K562 (cell line): ENCODE data around the gene ABL1. TPM values are rescaled to one million over a fixed set of nuclear protein-coding genes. Genes with fewer than 3 reads are reported as not detected.

ENCODE experiments used
- ATAC-seq: fragments of 200-7000 bp; cut with Tn5 transposase; 3 replicates; pipeline ENCODE4 v1.9.1; 2020; ENCODE audit warnings: moderate library complexity
- BruUV-seq: library from RNA; stranded (reverse); fragments of 400-500 nt; replicated peaks from 2 replicates; lab custom pipeline; 2021; lab: Mats Ljungman, UMichigan
- CTCF ChIA-PET: fragments of 300-600 bp; formaldehyde crosslinking; extraction: SDS; loops from one replicate; lab custom pipeline; 2021; ENCODE audit warnings: low intra/inter-chr PET ratio; lab: Yijun Ruan, JAX
- POLR2A ChIA-PET: fragments of 300-600, 350-650 bp; sonication (Branson Sonifier 250); formaldehyde crosslinking; extraction: SDS; loops from one replicate; lab custom pipeline; 2021; ENCODE audit warnings: antibody characterized with exemption, inconsistent platforms; lab: Yijun Ruan, JAX
- DNase-seq, 4 experiments: peaks; one replicate each; pipeline versions ENCODE4 v3.0.0 to v3.0.0-alpha.2; 2011 to 2018; ENCODE audit warnings: low spot score in 3 of 4, mixed read lengths in 3 of 4; ENCODE audit errors: extremely low read depth in 1 of 4
- FAIRE-seq: peaks from 2 replicates; lab custom pipeline; 2011; peaks lifted over from hg19 to GRCh38; lab: Jason Lieb, UNC
- H2AFZ ChIP-seq: 2 replicates; pipeline ENCODE4 v1.6.0; 2011; ENCODE audit warnings: low read depth, low read length, control low read depth, inconsistent platforms
- H3K27ac ChIP-seq: fragments of 200-600 bp; 3 replicates; pipeline ENCODE4 v1.8.0; 2011; ENCODE audit warnings: low read depth, mild to moderate bottlenecking, control low read depth, inconsistent platforms, low read length, moderate library complexity, mixed read lengths; ENCODE audit errors: extremely low read depth
- H3K27me3 ChIP-seq, 2 experiments: fragments of 300-600 bp in 1 of 2; 2 replicates in 1 of 2; 3 replicates in 1 of 2; pipeline versions ENCODE4 v1.6.0 to v1.8.0; 2011; ENCODE audit warnings: inconsistent platforms in 2 of 2, low read length in 2 of 2, mild to moderate bottlenecking in 1 of 2, mixed read lengths in 1 of 2, moderate library complexity in 1 of 2; ENCODE audit not compliant: control insufficient read depth in 2 of 2, insufficient read depth in 2 of 2
- H3K36me3 ChIP-seq: fragments of 300-600 bp; 3 replicates; pipeline ENCODE4 v1.8.0; 2011; ENCODE audit warnings: mild to moderate bottlenecking, low read length, inconsistent platforms; ENCODE audit not compliant: control insufficient read depth, insufficient read depth
- H3K4me1 ChIP-seq, 2 experiments: fragments of 200-600 bp in 1 of 2; replicated peaks in 1 of 2; 2 replicates in 1 of 2; 3 replicates in 1 of 2; pipeline versions ENCODE4 v1.5.1 to v1.8.0; 2011; ENCODE audit warnings: inconsistent platforms in 2 of 2, low read length in 2 of 2, mild to moderate bottlenecking in 1 of 2, mixed read lengths in 1 of 2, moderate library complexity in 1 of 2; ENCODE audit not compliant: control insufficient read depth in 2 of 2, insufficient read depth in 2 of 2
- H3K4me2 ChIP-seq: 2 replicates; pipeline ENCODE4 v1.6.1; 2011; ENCODE audit warnings: low read length, control low read depth, inconsistent platforms, mixed read lengths; ENCODE audit not compliant: insufficient read depth
- H3K4me3 ChIP-seq: fragments of 200-600 bp; sonication (generic), shearing (Covaris generic); 2 replicates; pipeline ENCODE4 v1.5.1; 2016; ENCODE audit warnings: control low read depth, inconsistent platforms
- H3K79me2 ChIP-seq: fragments of 200-600 bp; 3 replicates; pipeline ENCODE4 v1.8.0; 2011; ENCODE audit warnings: low read length, inconsistent platforms; ENCODE audit not compliant: control insufficient read depth, insufficient read depth
- H3K9ac ChIP-seq, 2 experiments: 2 replicates each; pipeline versions ENCODE4 v1.6.0 to v1.6.1; 2011; ENCODE audit warnings: low read depth in 2 of 2, low read length in 2 of 2, control low read depth in 1 of 2, inconsistent platforms in 1 of 2, mild to moderate bottlenecking in 1 of 2, mixed read lengths in 1 of 2; ENCODE audit not compliant: insufficient read depth in 1 of 2
- H3K9me1 ChIP-seq: one replicate; pipeline ENCODE4 v1.6.0; 2011; ENCODE audit warnings: inconsistent platforms, mild to moderate bottlenecking, low read length, moderate library complexity; ENCODE audit not compliant: control insufficient read depth, insufficient read depth
- H3K9me3 ChIP-seq: replicated peaks from 2 replicates; pipeline ENCODE4 v1.5.1; 2011; ENCODE audit warnings: low read depth, low read length, inconsistent platforms; ENCODE audit not compliant: control insufficient read depth, insufficient read depth
- H4K20me1 ChIP-seq: replicated peaks from 2 replicates; pipeline ENCODE4 v1.6.1; 2011; ENCODE audit warnings: low read length, inconsistent platforms, mixed read lengths; ENCODE audit not compliant: control insufficient read depth, insufficient read depth
- ARHGAP35 ChIP-seq: fragments of 450-650 bp; IDR thresholded peaks from 2 replicates; pipeline ENCODE4 v1.6.1; 2018; ENCODE audit not compliant: partially characterized antibody
- WGBS: fragments of 100-300 bp; shearing (Covaris generic); methylation state at CpG from one replicate; pipeline ENCODE4 v1.1.6; 2016; ENCODE audit warnings: low coverage, mixed read lengths; ENCODE audit not compliant: insufficient coverage; ENCODE audit errors: missing lambda C conversion rate; 5-methylcytosine and 5-hydroxymethylcytosine counted together
- in situ Hi-C: fragments of 300-500 bp; cut with MboI; formaldehyde crosslinking; loops from 4 replicates; pipeline ENCODE4 v1.15.0; 2018; ENCODE audit warnings: inconsistent platforms, mixed read lengths
- intact Hi-C: fragments of 100-400 bp; cut with micrococcal nuclease; formaldehyde crosslinking; loops from 2 replicates; pipeline ENCODE4 v1.14.2; 2022
- polyA plus RNA-seq, 8 experiments: library from polyadenylated mRNA; depleted of rRNA in 4 of 8; stranded (reverse) in 5 of 8; unstranded in 3 of 8; fragments of >200 nt; fragmentation: Nextera tagmentation in 2 of 8; fragmentation: Illumina TruSeq in 1 of 8; extraction: Ambion mirVana in 2 of 8; extraction: Trizol in 1 of 8; gene quantifications; 2 replicates each; pipeline versions ENCODE4 v1.2.1 to v1.2.3, GENCODE V29; 2011 to 2014; ENCODE audit warnings: inconsistent platforms in 1 of 8, missing spikeins in 1 of 8
- total RNA-seq, 7 experiments: library from RNA; depleted of rRNA in 6 of 7; stranded (reverse); fragments of >200 nt in 6 of 7; fragmentation: Illumina TruSeq in 2 of 7; extraction: Trizol in 2 of 7; gene quantifications; 2 replicates each; pipeline versions ENCODE4 v1.2.1 to v1.2.3, GENCODE V29; 2011 to 2021; ENCODE audit warnings: low replicate concordance in 1 of 7
- TF ChIP-seq, protein P1 (sequence below): sonication (generic); formaldehyde crosslinking; IDR thresholded peaks from 2 replicates; pipeline ENCODE4 v1.8.1; 2023; ENCODE audit warnings: mild to moderate bottlenecking, missing genetic modification reagents
- TF ChIP-seq, protein P2 (sequence below), 2 experiments: fragments of 450-650 bp in 1 of 2; sonication (generic) in 1 of 2; formaldehyde crosslinking in 1 of 2; IDR thresholded peaks in 1 of 2; conservative IDR thresholded peaks in 1 of 2; 2 replicates each; pipeline versions ENCODE4 v1.6.1 to v1.8.1; 2016 to 2023; ENCODE audit warnings: mild to moderate bottlenecking in 2 of 2, moderate library complexity in 2 of 2, inconsistent platforms in 1 of 2, missing genetic modification reagents in 1 of 2
- TF ChIP-seq, protein P3 (sequence below): sonication (generic); formaldehyde crosslinking; IDR thresholded peaks from 2 replicates; pipeline ENCODE4 v1.8.1; 2022; ENCODE audit warnings: missing genetic modification reagents

ABL1 gene
- total and polyA plus RNA-seq, 9 of the 15 experiments (the other 6 are each of a cell fraction or from before 2014, with no cell fraction given): 1.5 to 130 (median 37.8) TPM

DNA sequence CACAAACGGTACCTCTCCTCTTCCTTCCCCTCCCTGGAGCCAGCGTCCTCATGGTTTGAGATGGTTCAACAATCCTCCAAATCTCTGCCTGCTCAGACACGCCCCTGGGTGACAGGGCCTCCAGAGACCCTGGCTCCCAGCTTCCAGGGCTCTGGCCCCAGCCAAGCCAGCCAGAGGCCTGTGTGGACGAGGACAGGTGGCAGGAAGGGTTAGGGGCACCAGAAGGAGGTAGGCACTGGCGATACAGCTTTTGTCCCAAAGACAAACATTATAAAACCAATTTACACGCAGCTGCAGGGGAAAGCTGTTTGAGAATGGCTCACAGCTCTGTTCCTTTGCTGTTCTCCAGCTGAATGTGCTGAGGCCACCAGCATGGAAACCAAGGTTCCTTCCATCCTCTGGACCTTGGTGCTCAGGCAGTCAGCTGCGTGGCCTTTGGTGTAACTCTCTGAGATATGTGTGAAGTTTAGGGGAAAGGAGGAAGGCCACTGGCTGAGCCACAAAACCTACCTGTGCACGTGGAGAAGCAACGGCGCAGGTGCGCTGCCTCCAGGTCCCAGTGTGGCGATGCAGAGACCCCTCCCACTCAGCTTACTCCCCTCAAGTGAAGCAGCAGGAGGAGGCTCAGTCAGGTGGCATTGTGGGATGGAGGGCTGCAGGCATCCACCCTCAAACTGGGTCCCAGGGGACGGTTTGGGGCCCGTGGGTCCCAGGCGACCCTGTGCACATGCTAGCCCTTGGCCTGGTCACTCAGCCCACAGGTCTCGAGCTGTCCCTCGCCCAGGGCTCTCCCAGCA is 65.8 kb downstream of the ABL1 start:
- ATAC-seq: no peak
- TF ChIP-seq ARHGAP35: no peak
- TF ChIP-seq, protein P1, sequence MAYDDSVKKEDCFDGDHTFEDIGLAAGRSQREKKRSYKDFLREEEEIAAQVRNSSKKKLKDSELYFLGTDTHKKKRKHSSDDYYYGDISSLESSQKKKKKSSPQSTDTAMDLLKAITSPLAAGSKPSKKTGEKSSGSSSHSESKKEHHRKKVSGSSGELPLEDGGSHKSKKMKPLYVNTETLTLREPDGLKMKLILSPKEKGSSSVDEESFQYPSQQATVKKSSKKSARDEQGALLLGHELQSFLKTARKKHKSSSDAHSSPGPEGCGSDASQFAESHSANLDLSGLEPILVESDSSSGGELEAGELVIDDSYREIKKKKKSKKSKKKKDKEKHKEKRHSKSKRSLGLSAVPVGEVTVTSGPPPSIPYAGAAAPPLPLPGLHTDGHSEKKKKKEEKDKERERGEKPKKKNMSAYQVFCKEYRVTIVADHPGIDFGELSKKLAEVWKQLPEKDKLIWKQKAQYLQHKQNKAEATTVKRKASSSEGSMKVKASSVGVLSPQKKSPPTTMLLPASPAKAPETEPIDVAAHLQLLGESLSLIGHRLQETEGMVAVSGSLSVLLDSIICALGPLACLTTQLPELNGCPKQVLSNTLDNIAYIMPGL (CRISPR knock-in tag): 0 out of 2 replicates have a peak, but pooled peaks have one; percentile 22
- TF ChIP-seq, protein P2, sequence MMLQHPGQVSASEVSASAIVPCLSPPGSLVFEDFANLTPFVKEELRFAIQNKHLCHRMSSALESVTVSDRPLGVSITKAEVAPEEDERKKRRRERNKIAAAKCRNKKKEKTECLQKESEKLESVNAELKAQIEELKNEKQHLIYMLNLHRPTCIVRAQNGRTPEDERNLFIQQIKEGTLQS (IDR thresholded peaks at IDR 0.05): no peak
- TF ChIP-seq, protein P2 (CRISPR knock-in tag; conservative IDR thresholded peaks at IDR 0.05): peak; percentile 62
- TF ChIP-seq, protein P3, sequence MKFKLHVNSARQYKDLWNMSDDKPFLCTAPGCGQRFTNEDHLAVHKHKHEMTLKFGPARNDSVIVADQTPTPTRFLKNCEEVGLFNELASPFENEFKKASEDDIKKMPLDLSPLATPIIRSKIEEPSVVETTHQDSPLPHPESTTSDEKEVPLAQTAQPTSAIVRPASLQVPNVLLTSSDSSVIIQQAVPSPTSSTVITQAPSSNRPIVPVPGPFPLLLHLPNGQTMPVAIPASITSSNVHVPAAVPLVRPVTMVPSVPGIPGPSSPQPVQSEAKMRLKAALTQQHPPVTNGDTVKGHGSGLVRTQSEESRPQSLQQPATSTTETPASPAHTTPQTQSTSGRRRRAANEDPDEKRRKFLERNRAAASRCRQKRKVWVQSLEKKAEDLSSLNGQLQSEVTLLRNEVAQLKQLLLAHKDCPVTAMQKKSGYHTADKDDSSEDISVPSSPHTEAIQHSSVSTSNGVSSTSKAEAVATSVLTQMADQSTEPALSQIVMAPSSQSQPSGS (CRISPR knock-in tag): no peak
- ChIA-PET CTCF (interaction anchor here (0.6 kb wide), 1 partner anchor 146 kb away, joined by 3 read pairs; no protein-coding TSS in a partner anchor), POLR2A (interaction anchor here (0.5 to 25.7 kb wide), 19 partner anchors 8 to 273 kb away, joined by 3 to 582 read pairs (median 4); partner anchors contain the start of genes NUP214 and QRFP)
- Histone ChIP-seq H3K27ac (no peak overlapping the region), H3K4me2 (no peak overlapping the region), H3K36me3 (no peaks in the 10 kb centered on the region), H3K4me3 (no peak overlapping the region), H3K9me1 (peaks cover 13% of the 10 kb centered on the region), H2AFZ (no peak overlapping the region), H3K79me2 (no peaks in the 10 kb centered on the region), H4K20me1 (peaks cover 93% of the 10 kb centered on the region), H3K9me3 (no peaks in the 10 kb centered on the region), H3K27me3 (peaks cover 85 to 95% of the 10 kb centered on the region in 2 experiments), H3K4me1 (peaks cover 0 to 74% of the 10 kb centered on the region in 2 experiments; a peak in 2 of 5 replicates), H3K9ac (peak overlapping the region in 1 of 2 experiments; percentile 41; a peak in 1 of 4 replicates)
- in situ Hi-C loops (no loop called here), intact Hi-C loops (no loop called here)
- BruUV-seq: no TSS peak
- under 1% methylated on average over 17 of the region's 17 CpGs for WGBS
- DNase-seq: peak in 3 of 4 experiments; percentile 59 to 61 (median 61)
- FAIRE-seq: peak; percentile 6
